Measurements from ENCODE around the gene ABCA4.

- TF ChIP-seq, protein P1, sequence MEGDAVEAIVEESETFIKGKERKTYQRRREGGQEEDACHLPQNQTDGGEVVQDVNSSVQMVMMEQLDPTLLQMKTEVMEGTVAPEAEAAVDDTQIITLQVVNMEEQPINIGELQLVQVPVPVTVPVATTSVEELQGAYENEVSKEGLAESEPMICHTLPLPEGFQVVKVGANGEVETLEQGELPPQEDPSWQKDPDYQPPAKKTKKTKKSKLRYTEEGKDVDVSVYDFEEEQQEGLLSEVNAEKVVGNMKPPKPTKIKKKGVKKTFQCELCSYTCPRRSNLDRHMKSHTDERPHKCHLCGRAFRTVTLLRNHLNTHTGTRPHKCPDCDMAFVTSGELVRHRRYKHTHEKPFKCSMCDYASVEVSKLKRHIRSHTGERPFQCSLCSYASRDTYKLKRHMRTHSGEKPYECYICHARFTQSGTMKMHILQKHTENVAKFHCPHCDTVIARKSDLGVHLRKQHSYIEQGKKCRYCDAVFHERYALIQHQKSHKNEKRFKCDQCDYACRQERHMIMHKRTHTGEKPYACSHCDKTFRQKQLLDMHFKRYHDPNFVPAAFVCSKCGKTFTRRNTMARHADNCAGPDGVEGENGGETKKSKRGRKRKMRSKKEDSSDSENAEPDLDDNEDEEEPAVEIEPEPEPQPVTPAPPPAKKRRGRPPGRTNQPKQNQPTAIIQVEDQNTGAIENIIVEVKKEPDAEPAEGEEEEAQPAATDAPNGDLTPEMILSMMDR (IDR thresholded peaks at IDR 0.05): no peak
- no peak for TF ChIP-seq POLR2A (IDR thresholded peaks at IDR 0.05; ENCODE audit: low read depth)
- peak; percentile 23 to 51 for TF ChIP-seq POLR2AphosphoS5 (IDR thresholded peaks at IDR 0.05)
These were observed 141.1 kb downstream of the ABCA4 start for GRCh38 chr1:93979718-93980319.

Data from esophagus muscularis mucosa (tissue), 3 donors.